Uterus (tissue), 4 donors: ENCODE measurements around the gene STIM1. TPM values are rescaled to one million over a fixed set of nuclear protein-coding genes. Genes with fewer than 3 reads are reported as not detected.
"Not testable (repeated sequence)": the region's sequence is repeated elsewhere in the genome, so short reads cannot be mapped to it uniquely, and the experiment has no call there.

ENCODE experiments used
- DNase-seq, 2 donors: peaks; one replicate each; pipeline ENCODE4 v3.0.0-alpha.2; 2019 to 2020
- H3K27ac ChIP-seq, 2 donors: fragments of 200-600 bp; sonication (generic); 1 replicate in 1 of 2; 2 replicates in 1 of 2; pipeline ENCODE4 v1.5.1; 2016 to 2018
- H3K27me3 ChIP-seq, 2 donors: fragments of 200-600 bp; sonication (generic); one replicate each; pipeline ENCODE4 v1.5.1; 2018 to 2019; ENCODE audit warnings: control low read depth in 1 of 2
- H3K36me3 ChIP-seq, 2 donors: fragments of 200-600 bp; sonication (generic); one replicate each; pipeline ENCODE4 v1.5.1; 2019; ENCODE audit warnings: control low read depth in 1 of 2
- H3K4me1 ChIP-seq, 2 donors: fragments of 200-600 bp; sonication (generic); one replicate each; pipeline ENCODE4 v1.5.1; 2018 to 2019; ENCODE audit warnings: control low read depth in 1 of 2
- H3K4me3 ChIP-seq, 2 donors: fragments of 200-600 bp; sonication (generic); 1 replicate in 1 of 2; 2 replicates in 1 of 2; pipeline ENCODE4 v1.5.1; 2018 to 2019; ENCODE audit warnings: mild to moderate bottlenecking in 1 of 2
- H3K9me3 ChIP-seq, 2 donors: fragments of 200-600 bp; sonication (generic); one replicate each; pipeline ENCODE4 v1.5.1; 2019; ENCODE audit warnings: control low read depth in 1 of 2
- CTCF ChIP-seq, 4 experiments: fragments of 200-600 bp in 2 of 4; fragments of 450-650 bp in 2 of 4; sonication (generic) in 2 of 4; IDR thresholded peaks; one replicate each; pipeline ENCODE4 v1.5.1; 2016 to 2019; ENCODE audit warnings: antibody characterized with exemption in 4 of 4, mild to moderate bottlenecking in 2 of 4, moderate library complexity in 1 of 4
- POLR2A ChIP-seq, 2 donors: fragments of 450-650 bp; IDR thresholded peaks; one replicate each; pipeline ENCODE4 v1.6.1; 2016; ENCODE audit warnings: antibody characterized with exemption in 2 of 2, mild to moderate bottlenecking in 1 of 2, moderate library complexity in 1 of 2
- intact Hi-C: fragments of 100-400 bp; cut with DNase I; formaldehyde crosslinking; loops from one replicate; pipeline ENCODE4 v1.15.1; 2023; ENCODE audit warnings: low total_unique reads
- total RNA-seq, 4 donors: library from RNA; depleted of rRNA in 3 of 4; stranded (reverse); fragments of >200 nt in 3 of 4; gene quantifications; one replicate each; pipeline versions ENCODE4 v1.1.0 to v1.2.4, GENCODE V29; 2014 to 2023
- donor health status: DM: yes; HTN: yes; CAD: no.

STIM1 gene
- total RNA-seq, 4 donors from 2014 or later, result 37.6 to 114 (median 56.3) TPM

- Histone ChIP-seq H3K27ac (no peak overlapping the region), H3K9me3 (no peaks in the 10 kb centered on the region), H3K4me3 (no peak overlapping the region), H3K27me3 (no peaks in the 10 kb centered on the region), H3K36me3 (no peaks in the 10 kb centered on the region), H3K4me1 (no peaks in the 10 kb centered on the region)
- no peak for DNase-seq
- intact Hi-C loops, result no loop called here
- TF ChIP-seq CTCF (IDR thresholded peaks at IDR 0.05) (no peak), POLR2A (IDR thresholded peaks at IDR 0.05) (no peak)
Measured at GRCh38 chr11:3995307-3995706, 139.8 kb downstream of the STIM1 start.

GRCh38 chr11:3995949-3996554, 140.6 kb downstream of the STIM1 start:
- no peaks in the 10 kb centered on the region for H3K36me3 ChIP-seq
- TF ChIP-seq POLR2A (IDR thresholded peaks at IDR 0.05), result no peak
- H3K9me3 ChIP-seq, result no peaks in the 10 kb centered on the region
- H3K27ac ChIP-seq, result no peak overlapping the region
- H3K4me3 ChIP-seq, result no peak overlapping the region
- no peaks in the 10 kb centered on the region for H3K27me3 ChIP-seq
- no peaks in the 10 kb centered on the region for H3K4me1 ChIP-seq
- DNase-seq, result no peak
- intact Hi-C loops, result no loop called here

GRCh38 chr11:3996651-3997050, 141.2 kb downstream of the STIM1 start:
- Histone ChIP-seq H3K4me3 (no peak overlapping the region), H3K4me1 (no peaks in the 10 kb centered on the region), H3K27ac (no peak overlapping the region), H3K9me3 (no peaks in the 10 kb centered on the region), H3K27me3 (no peaks in the 10 kb centered on the region), H3K36me3 (no peaks in the 10 kb centered on the region)
- intact Hi-C loops, result no loop called here
- DNase-seq, result no peak
- no peak for TF ChIP-seq CTCF (IDR thresholded peaks at IDR 0.05)
- TF ChIP-seq POLR2A (IDR thresholded peaks at IDR 0.05), result no peak

GRCh38 chr11:4004753-4005152, 149.3 kb downstream of the STIM1 start:
- H3K36me3 ChIP-seq, H3K27ac ChIP-seq, H3K27me3 ChIP-seq, DNase-seq, H3K9me3 ChIP-seq, H3K4me1 ChIP-seq, intact Hi-C loops, H3K4me3 ChIP-seq: not testable (repeated sequence)

GRCh38 chr11:4006946-4007680, 151.6 kb downstream of the STIM1 start:
- Histone ChIP-seq H3K4me1 (no peaks in the 10 kb centered on the region), H3K27me3 (no peaks in the 10 kb centered on the region), H3K4me3 (no peak overlapping the region), H3K27ac (no peak overlapping the region), H3K9me3 (no peaks in the 10 kb centered on the region), H3K36me3 (no peaks in the 10 kb centered on the region)
- TF ChIP-seq POLR2A (IDR thresholded peaks at IDR 0.05) (no peak), CTCF (IDR thresholded peaks at IDR 0.05) (no peak)
- intact Hi-C loops, result no loop called here
- DNase-seq, result no peak

- DNase-seq, result no peak
- intact Hi-C loops, result no loop called here
- H3K36me3 ChIP-seq, result no peaks in the 10 kb centered on the region
- TF ChIP-seq CTCF (IDR thresholded peaks at IDR 0.05) (no peak), POLR2A (IDR thresholded peaks at IDR 0.05) (no peak)
- no peaks in the 10 kb centered on the region for H3K27me3 ChIP-seq
- H3K4me1 ChIP-seq, result no peaks in the 10 kb centered on the region
- no peaks in the 10 kb centered on the region for H3K9me3 ChIP-seq
- no peak overlapping the region for H3K4me3 ChIP-seq
- no peak overlapping the region for H3K27ac ChIP-seq
Measured at GRCh38 chr11:4008116-4008515, 152.7 kb downstream of the STIM1 start.

GRCh38 chr11:4016602-4017001, 161.1 kb downstream of the STIM1 start:
- DNase-seq, H3K27ac ChIP-seq, H3K4me3 ChIP-seq, H3K4me1 ChIP-seq, H3K27me3 ChIP-seq, H3K36me3 ChIP-seq, intact Hi-C loops, H3K9me3 ChIP-seq: not testable (repeated sequence)
